Activated naive CD4-positive, alpha-beta T cell treated with anti-CD3 and anti-CD28 coated beads, Interleukin-2, amount 50 U/mL, for 72 hours (primary cell): ENCODE data around the gene DNAH7. TPM values are rescaled to one million over a fixed set of nuclear protein-coding genes. Genes with fewer than 3 reads are reported as not detected.
"Not testable (repeated sequence)": the region's sequence is repeated elsewhere in the genome, so short reads cannot be mapped to it uniquely, and the experiment has no call there.

Source experiments
- ATAC-seq, 2 donors: fragments of 150-1000 bp; cut with Tn5 transposase; 2 replicates each; pipeline ENCODE4 v1.10.0; 2021; ENCODE audit warnings: mild to moderate bottlenecking in 2 of 2, moderate library complexity in 2 of 2
- DNase-seq, 2 donors: peaks; one replicate each; pipeline ENCODE4 v3.0.0; 2021 to 2022; ENCODE audit warnings: low spot score in 2 of 2
- H3K27ac Mint-ChIP-seq, 2 donors: one replicate each; pipeline ENCODE4 v1.8.0; 2022; ENCODE audit warnings: mild to moderate bottlenecking in 2 of 2, mixed read lengths in 2 of 2
- H3K36me3 Mint-ChIP-seq, 2 donors: one replicate each; pipeline ENCODE4 v1.8.0; 2022; ENCODE audit warnings: mixed read lengths in 2 of 2
- H3K9me3 Mint-ChIP-seq, 2 donors: one replicate each; pipeline ENCODE4 v1.8.0; 2022; ENCODE audit warnings: mixed read lengths in 2 of 2
- total RNA-seq, 2 donors: library from RNA; stranded (reverse); gene quantifications; one replicate each; pipeline ENCODE4 v1.2.3, GENCODE V29; 2022

DNAH7 gene
- total RNA-seq, 2 donors from 2014 or later: 0.05 TPM; not detected in 1

DNA sequence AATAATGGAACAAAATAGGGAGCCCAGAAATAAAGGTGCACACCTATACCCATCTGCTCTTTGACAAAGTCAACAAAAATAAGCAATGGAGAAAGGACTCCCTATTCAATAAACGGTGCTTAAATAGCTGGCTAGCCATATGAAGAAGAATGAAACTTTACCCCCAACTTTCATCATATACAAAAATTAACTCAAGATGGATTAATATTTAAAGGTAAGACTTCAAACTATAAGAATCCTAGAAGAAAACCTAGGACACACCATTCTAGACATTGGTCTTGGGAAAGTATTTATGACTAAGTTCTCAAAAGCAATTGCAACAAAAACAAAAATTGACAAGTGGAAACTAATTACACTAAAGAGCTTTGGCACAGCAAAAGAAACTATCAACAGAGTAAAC lies 139.1 kb downstream of the DNAH7 start:
- Mint-ChIP-seq H3K27ac (no peak overlapping the region), H3K36me3 (no peaks in the 10 kb centered on the region), H3K9me3 (peaks cover 0 to 3% of the 10 kb centered on the region in 2 donors)
- ATAC-seq: no peak
- DNase-seq: no peak

DNA sequence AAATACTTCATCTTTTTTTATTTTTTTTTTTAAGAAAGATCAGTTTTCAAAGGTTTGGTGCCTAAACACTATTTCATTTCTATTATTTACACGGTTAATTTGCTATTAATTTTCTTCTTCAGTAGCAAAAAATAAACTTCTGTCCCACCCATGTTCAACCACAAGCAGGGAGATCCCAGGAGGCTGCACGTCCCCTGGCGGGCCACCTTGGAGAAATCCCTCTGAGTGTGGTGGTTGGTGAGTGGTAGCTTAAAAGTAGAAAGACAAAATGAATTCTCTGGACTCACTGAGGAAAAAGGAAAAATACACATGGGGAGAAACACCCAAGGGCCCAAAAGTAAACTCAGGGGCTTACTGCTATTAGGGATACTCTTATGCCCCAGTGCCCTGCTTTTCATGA lies 143.5 kb downstream of the DNAH7 start:
- ATAC-seq (no peak), DNase-seq (no peak)
- Mint-ChIP-seq H3K36me3 (no peaks in the 10 kb centered on the region), H3K27ac (no peak overlapping the region), H3K9me3 (no peaks in the 10 kb centered on the region)

DNA sequence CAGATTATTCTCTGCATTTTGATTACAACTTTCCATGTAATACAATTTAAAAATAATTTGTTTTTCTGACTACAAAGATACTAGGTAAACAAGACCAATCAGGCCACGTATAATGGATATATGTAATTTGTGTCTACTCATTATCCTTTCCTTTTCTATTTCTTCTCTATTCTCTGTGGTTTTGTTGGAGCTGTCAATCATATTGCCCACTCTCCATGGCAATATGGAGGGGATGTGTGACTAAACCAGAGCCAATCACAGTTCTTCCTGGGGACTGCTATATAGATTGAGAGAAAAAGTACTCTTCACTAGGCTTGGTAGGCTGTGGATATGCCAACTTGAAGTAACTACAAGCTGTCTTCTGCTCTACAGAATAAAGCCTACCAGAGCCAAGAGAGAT lies 144.7 kb downstream of the DNAH7 start:
- Mint-ChIP-seq H3K36me3 (no peaks in the 10 kb centered on the region), H3K27ac (no peak overlapping the region), H3K9me3 (no peaks in the 10 kb centered on the region)
- ATAC-seq: no peak
- DNase-seq: no peak

DNA sequence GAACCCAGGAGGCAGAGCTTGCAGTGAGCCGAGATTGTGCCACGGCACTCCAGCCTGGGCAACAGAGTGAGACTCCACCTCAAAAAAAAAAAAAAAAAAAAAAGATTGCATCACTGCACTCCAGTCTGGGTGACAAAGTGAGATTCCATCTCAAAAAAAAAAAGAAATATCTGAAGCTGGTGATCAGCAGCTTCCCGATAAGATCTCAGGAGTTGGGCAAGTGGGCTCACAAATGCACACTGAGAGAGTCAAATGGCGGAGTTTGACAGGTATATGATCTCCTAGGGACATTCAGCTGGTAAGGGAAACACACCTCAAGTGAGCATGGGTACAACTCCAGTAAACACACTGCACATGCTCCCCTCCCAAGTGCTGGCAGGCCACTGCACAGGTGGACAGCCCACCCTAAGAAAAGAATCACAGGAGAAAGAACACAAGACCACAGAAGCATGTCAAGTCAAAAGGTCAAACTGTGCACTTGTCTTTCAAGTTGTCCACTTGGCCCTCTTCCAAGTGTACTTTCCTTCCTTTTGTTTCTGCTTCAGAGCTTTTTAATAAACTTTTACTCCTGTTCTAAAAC lies 151.5 kb downstream of the DNAH7 start:
- not testable (repeated sequence) for H3K27ac Mint-ChIP-seq, DNase-seq, H3K36me3 Mint-ChIP-seq, H3K9me3 Mint-ChIP-seq, ATAC-seq

DNA sequence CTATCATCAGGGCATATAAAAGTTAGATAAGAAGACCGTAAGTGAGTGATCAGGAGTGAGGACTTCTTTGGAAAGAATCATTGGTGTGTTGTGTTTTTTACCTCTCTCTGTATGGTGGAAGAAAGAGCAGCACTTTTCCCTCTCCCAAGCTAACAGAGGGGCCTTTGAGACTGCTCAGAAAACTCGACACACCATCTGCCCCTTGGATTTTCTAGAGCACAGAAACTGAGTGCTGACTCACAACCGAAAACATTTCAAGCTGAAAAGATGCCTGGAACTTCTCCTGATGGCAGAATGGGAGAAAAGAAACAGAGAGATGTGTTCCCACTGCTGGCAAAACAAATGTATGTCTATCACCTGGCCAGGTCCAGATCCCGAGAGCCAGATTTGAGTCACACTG lies 156.6 kb downstream of the DNAH7 start:
- DNase-seq (no peak), ATAC-seq (no peak)
- H3K36me3 Mint-ChIP-seq: no peaks in the 10 kb centered on the region
- H3K9me3 Mint-ChIP-seq: peaks cover 0 to 4% of the 10 kb centered on the region in 2 donors
- H3K27ac Mint-ChIP-seq: no peak overlapping the region

DNA sequence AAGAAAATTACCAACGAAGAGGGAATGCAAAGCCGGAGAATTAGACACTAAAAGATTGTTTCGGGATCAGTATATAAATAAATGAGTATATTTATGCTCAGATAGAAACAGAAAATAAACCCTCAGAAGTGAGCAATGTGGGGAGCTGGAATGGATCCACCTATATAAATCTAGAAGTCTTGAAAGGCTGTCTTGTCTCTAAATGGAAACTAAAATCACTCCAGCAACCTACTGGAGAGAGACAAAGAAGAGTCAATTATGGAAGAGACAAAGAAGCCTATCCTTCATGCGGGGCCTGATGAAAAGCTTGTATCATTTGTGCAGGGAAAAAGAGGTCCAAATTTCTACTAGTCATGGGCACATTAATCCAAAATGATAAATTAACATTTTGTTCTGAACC lies 158.1 kb downstream of the DNAH7 start:
- H3K36me3 Mint-ChIP-seq: no peaks in the 10 kb centered on the region
- ATAC-seq (no peak), DNase-seq (no peak)
- no peak overlapping the region for H3K27ac Mint-ChIP-seq
- peaks cover 0 to 4% of the 10 kb centered on the region in 2 donors for H3K9me3 Mint-ChIP-seq

DNA sequence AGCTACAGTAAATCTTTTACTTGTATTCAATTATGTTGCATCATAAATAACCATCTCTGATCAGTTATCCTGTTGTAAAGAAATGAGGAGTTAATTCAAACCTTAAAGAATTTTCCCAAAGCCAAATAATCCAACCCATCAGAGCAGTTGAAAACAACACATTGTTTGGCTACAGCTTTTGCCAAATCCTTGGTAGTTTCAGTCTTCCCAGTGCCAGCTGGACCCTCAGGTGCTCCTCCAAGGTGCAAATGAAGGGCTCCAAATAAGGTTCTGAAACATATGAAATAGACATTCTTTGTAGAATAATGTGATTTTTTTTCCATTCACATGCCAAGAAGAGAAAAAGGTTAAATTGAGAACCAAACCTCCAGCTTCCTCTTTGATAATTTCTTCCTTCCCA lies 158.7 kb downstream of the DNAH7 start:
- DNase-seq (no peak), ATAC-seq (no peak)
- no peaks in the 10 kb centered on the region for H3K36me3 Mint-ChIP-seq
- peaks cover 0 to 4% of the 10 kb centered on the region in 2 donors for H3K9me3 Mint-ChIP-seq
- no peak overlapping the region for H3K27ac Mint-ChIP-seq

DNA sequence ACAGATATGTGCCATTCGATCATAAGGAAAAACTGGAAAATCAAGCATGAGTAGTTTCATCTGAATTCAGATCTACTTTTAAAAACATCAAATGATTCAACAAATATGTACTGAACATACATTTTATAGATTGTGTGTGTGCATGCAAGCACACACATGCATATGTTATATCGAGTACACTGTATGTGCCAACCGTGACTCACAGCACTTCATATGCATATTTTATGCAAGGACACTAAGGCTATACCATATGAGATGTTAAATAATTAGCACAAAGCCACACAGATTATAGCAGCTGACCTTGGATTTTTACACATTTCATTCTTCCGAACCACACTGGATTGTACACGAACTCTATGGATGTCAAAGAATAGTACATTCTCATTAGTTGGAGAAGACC lies 161.2 kb downstream of the DNAH7 start:
- Mint-ChIP-seq H3K36me3 (no peaks in the 10 kb centered on the region), H3K9me3 (peaks cover 0 to 4% of the 10 kb centered on the region in 2 donors), H3K27ac (no peak overlapping the region)
- no peak for DNase-seq
- ATAC-seq: no peak

DNA sequence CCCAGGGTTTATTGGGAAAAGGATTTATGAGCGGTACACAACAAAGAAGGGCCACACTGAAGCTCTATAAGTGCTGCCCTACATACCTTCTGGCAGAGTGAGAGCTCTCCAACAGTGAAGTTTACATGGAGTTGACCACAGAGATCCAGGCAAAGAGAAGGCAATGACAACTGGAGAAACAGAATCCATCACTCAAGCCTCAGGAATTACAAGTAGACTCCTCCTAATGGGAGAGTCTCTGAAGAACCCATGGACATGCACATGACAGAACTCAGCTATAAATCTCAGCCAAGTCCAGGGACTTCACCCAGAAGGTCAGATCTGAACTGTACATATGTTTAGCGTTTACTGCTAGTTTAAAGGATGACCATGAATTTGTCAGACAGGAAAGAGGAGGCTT lies 164.7 kb downstream of the DNAH7 start:
- DNase-seq: no peak
- ATAC-seq: no peak
- Mint-ChIP-seq H3K36me3 (no peaks in the 10 kb centered on the region), H3K27ac (no peak overlapping the region), H3K9me3 (peaks cover 0 to 4% of the 10 kb centered on the region in 2 donors)

DNA sequence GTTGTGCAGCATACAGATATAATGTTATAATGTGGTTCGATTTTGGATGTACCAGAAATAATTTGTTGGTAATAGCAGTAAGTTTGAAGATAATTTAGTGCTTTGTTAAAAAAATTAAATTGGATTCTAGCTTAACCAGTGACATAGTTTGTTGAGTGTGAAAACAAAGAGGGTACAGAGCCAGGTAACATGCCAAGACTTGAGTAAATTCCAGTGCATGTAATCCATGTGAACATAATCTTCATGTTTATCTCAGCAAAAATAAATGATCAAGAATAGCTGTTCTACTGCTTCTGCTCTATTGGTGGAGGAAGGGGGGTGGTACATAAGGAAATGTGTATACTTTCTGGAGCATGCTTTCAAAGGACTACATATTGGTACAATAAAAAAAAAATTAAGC lies 165.8 kb downstream of the DNAH7 start:
- no peaks in the 10 kb centered on the region for H3K36me3 Mint-ChIP-seq
- H3K27ac Mint-ChIP-seq: no peak overlapping the region

DNA sequence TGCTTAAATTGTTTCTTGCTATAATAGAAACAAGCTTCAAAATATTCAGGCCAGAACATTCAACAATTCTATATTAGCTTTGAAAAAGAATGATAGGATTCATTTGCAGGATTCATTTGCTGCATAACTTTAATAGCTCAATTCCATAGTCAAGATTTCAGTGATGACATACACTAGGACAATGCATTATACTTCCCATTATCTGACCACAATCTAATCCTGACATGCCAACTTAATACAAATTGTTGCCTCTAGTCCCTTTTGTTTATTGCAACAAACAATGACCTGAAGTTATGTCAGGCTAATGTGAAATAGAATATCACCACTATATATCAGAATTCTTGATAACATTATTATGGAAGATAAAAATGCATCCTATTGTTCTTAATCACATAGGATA lies 169.4 kb downstream of the DNAH7 start:
- Mint-ChIP-seq H3K27ac (no peak overlapping the region), H3K36me3 (no peaks in the 10 kb centered on the region), H3K9me3 (no peaks in the 10 kb centered on the region)
- no peak for DNase-seq
- ATAC-seq: no peak

More for the DNA sequence above, 165.8 kb downstream of the DNAH7 start:
- H3K9me3 Mint-ChIP-seq: no peaks in the 10 kb centered on the region
- DNase-seq: no peak
- ATAC-seq: no peak

DNA sequence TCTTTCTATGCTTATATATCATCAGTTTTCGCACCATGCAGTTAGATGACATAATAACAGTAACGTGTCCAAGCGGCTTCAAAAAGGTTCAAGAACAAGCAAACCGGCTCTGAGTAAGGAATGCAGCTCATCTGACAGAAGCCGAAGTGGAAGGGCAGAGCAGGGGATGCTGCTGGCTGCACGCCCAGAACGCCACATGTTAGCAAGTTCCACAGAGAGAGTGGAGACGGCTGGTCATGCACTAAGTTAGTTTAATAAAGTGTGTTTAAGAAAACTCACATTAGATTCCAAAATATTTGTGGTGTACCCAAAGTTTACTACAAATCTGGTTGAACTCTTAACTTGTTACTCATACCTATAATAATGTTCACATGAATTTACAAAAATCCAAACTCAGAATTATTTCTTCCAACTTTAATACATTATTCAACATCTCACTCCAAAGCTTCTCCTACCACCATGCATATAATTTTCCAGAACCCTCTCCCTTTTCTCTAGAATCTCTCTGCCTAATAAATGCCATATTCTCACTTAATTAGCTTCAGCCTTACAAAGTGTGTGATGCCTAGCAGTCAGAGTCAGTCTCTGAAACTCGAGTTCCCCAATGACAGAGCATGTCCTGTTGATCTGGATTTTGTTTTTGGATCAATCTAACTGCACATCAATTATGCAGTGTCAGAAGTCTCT lies 170.0 kb downstream of the DNAH7 start:
- H3K27ac Mint-ChIP-seq: no peak overlapping the region
- no peak for ATAC-seq
- H3K9me3 Mint-ChIP-seq: no peaks in the 10 kb centered on the region
- no peak for DNase-seq
- no peaks in the 10 kb centered on the region for H3K36me3 Mint-ChIP-seq

DNA sequence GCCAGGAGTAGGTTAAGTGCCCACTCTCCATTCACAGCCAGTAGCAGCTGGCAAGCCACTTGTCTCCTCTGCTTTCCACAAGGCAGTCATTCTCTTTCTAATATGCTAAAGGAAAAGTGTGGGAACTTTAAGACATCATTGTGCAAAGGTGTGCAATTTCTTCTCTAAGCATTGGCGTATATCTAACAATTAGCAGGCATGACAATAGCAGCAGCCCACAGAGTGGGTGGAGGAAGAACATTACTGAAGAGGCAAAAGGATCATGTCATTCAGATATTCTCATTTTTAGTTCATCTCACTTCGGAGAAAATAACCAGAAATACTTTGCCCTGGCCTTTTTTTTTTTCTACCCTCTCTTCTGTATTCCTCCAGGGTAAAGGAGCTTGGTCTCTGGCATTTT lies 177.6 kb downstream of the DNAH7 start:
- Mint-ChIP-seq H3K27ac (no peak overlapping the region), H3K9me3 (no peaks in the 10 kb centered on the region), H3K36me3 (no peaks in the 10 kb centered on the region)
- no peak for DNase-seq
- ATAC-seq: no peak

DNA sequence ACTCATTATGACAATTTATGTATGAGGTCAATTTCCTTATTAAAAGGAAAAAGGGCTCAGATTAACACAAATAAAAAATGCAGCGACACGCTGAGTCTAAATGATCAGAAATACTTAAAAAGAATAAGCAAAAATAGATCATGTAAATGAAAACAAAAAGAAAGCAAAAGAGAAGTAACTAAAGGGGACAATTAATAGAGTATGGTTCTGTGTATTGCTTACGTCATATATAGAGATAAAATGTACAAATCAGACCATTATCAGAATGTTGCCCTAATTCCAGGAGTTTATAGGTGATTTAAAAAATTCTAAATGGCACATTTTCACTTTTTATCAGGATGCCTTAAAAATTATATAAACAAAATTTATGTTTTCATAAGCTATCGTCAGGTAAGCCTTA lies 189.5 kb downstream of the DNAH7 start:
- DNase-seq (no peak), ATAC-seq (no peak)
- H3K36me3 Mint-ChIP-seq: no peaks in the 10 kb centered on the region
- H3K27ac Mint-ChIP-seq: no peak overlapping the region
- H3K9me3 Mint-ChIP-seq: no peaks in the 10 kb centered on the region

DNA sequence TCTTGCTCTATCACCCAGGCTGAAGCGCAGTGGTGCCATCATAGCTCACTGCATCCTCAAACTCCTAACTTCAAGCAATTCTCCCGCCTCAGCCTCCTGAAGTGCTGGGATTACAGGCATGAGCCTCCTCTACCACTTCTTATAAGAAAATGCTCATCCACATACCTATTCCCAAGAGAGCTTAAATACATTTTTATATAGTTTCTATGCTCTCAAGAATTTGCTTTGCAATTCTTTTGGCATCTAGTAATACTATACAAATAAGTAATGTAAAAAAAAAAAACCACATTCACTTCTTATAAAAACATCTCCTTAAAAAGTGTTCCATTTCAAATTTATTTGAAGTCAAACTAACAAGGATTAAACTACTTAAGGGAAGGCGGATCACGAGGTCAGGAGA lies 197.3 kb downstream of the DNAH7 start:
- no peak for DNase-seq
- H3K9me3 Mint-ChIP-seq: no peaks in the 10 kb centered on the region
- H3K27ac Mint-ChIP-seq: no peak overlapping the region
- no peak for ATAC-seq
- H3K36me3 Mint-ChIP-seq: no peaks in the 10 kb centered on the region

DNA sequence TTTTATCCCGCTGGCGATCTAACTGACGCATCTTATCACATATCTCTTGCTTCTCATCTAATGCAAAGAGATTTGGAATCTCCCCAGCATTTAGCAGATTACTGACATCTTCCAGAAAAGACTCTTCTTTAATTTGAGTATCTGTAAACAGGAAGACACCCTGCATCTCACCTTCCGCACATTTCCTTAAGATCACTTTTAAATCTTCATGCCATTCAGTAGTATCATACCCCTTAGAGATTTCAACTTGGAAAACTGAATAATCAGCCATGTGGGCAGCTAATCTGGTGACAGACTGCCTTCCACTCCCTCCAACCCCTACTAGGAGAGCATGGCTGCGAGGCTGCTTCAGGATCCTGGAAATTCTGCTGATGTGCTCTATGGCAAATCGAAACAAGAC lies 204.3 kb downstream of the DNAH7 start:
- H3K36me3 Mint-ChIP-seq: no peaks in the 10 kb centered on the region
- no peaks in the 10 kb centered on the region for H3K9me3 Mint-ChIP-seq
- H3K27ac Mint-ChIP-seq: no peak overlapping the region
- DNase-seq: no peak
- no peak for ATAC-seq

DNA sequence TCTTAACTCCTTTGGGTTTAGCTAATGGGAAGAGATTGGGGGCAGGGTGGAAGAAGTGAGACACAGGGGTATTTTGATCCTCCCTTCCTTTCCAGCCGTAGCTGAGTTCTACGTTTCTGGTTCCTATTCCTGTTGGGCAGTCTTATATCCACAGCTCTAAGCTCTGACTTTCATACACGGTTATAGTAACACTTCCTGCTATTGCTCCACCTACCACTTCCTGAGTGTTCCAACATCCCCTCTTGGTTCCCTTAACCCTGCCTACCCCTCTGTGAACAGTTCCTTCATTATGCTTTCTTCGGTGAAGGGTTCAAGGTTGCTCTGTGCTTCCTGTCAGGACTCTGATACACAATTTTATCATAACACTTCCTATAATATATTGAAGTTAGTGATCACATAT lies 205.1 kb downstream of the DNAH7 start:
- Mint-ChIP-seq H3K27ac (no peak overlapping the region), H3K9me3 (no peaks in the 10 kb centered on the region)

DNA sequence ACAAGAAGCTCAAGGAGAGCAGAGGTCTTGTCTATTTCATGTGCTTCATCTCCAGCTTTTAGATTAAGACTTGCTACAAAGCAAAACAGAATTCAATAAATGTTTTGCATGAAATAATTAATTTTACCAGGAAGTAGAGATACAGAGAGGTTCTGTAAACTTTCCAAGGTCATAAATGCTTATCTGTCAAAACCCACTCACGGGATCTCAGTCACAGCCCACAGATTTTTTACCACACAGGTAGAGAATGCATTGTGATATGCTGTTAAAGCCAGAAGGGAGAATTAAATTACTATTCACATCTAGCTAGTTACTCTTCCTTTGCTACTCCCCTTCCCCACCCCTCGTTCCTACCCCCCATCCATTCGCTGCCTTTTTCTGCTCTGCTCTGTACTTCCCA lies 205.5 kb downstream of the DNAH7 start:
- H3K27ac Mint-ChIP-seq: no peak overlapping the region
- DNase-seq: no peak
- ATAC-seq: no peak
- no peaks in the 10 kb centered on the region for H3K36me3 Mint-ChIP-seq
- no peaks in the 10 kb centered on the region for H3K9me3 Mint-ChIP-seq

More for the DNA sequence above, 205.1 kb downstream of the DNAH7 start:
- H3K36me3 Mint-ChIP-seq: no peaks in the 10 kb centered on the region
- ATAC-seq: no peak
- DNase-seq: no peak
